ENCODE measurements around the gene SP5. TPM values are rescaled to one million over a fixed set of nuclear protein-coding genes. Genes with fewer than 3 reads are reported as not detected.

SP5 gene
- total and polyA plus RNA-seq, 9 of the 15 experiments (the other 6 are each of a cell fraction or from before 2014, with no cell fraction given): 0.03 to 1.7 (median 0.16) TPM; not detected in 1

DNA sequence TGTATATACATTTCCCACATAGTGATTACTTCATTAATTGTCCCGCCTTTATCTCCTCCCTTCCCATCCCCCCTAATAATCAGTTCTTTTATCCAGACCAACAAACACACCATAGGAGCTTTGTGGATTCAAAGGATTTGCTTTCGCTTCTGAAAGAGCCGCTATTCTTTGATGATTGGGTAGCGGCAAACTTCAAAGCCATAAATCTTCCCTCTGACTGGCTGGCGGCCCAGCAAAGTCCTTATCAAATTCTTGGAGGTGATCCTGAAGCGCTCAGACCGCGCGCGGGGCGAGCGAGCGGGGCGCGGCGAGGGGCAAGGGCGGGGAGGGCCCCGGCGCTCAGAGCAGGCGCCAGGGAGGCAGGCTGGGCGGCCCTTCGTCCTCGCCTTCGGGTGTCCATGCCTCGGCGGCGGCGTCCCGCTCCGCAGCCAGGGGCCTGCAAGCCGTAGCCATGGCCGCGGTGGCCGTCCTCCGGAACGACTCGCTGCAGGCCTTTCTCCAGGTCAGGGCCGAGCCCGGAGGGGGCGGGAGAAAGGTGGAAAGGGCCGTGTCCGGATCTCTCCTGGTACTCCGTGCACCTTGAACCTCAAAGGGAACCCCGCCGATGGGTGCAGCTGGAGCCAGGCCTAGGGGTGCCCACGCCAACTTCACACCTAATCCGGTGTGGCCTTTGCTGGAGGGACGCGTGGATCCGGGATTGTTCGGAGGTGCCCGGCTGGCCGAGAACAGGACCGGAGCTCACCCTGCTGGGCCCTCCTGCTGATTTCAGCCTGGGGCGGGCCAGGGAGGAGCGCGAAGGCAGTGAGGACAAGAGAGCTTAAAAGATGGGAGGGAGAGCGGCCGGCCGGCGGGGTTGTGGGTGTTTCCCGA, at the start of gene SP5 (continued):
- TF ChIP-seq ZBED1 (IDR thresholded peaks at IDR 0.05) (no peak; the same call in 1 of the 2 replicates), GTF2E2 (tag; IDR thresholded peaks at IDR 0.05) (no peak), GATAD2B (IDR thresholded peaks at IDR 0.05; ENCODE audit: borderline replicate concordance) (peak; percentile 81), HDAC2 (IDR thresholded peaks at IDR 0.05) (0 out of 2 replicates have a peak, but pooled peaks have one; percentile 12), OTX1 (CRISPR knock-in tag; IDR thresholded peaks at IDR 0.05) (0 out of 2 replicates have a peak, but pooled peaks have one; percentile 37), RBM39 (optimal IDR thresholded peaks at IDR 0.05; ENCODE audit: low read depth, low read length) (no peak), ZNF212 (CRISPR knock-in tag; IDR thresholded peaks at IDR 0.05) (no peak), CHCHD3 (CRISPR knock-in tag; IDR thresholded peaks at IDR 0.05) (no peak), ETV6 (IDR thresholded peaks at IDR 0.05; ENCODE audit: borderline replicate concordance in 1 of 2, low read depth in 2 of 2, low read length in 1 of 2) (no peak), ETV6 (CRISPR knock-in tag; IDR thresholded peaks at IDR 0.05; ENCODE audit: borderline replicate concordance) (no peak), NCOR1 (IDR thresholded peaks at IDR 0.05) (no peak; the same call in 1 of the 2 replicates), POLR2AphosphoS2 (IDR thresholded peaks at IDR 0.05; ENCODE audit: low read length) (no peak), ZSCAN29 (IDR thresholded peaks at IDR 0.05) (peak; percentile 11; the same call in 1 of the 2 replicates), YY1 (IDR thresholded peaks at IDR 0.05; ENCODE audit: borderline replicate concordance in 1 of 3, control insufficient read depth in 1 of 3, extremely low read depth in 1 of 3, insufficient read depth in 3 of 3, insufficient read length in 1 of 3, insufficient replicate concordance in 2 of 3, low read depth in 1 of 3, low read length in 2 of 3) (peak; percentile 21 to 68 (median 47)), LCOR (CRISPR knock-in tag; IDR thresholded peaks at IDR 0.05) (0 out of 2 replicates have a peak, but pooled peaks have one; percentile 75), ZNF766 (CRISPR knock-in tag; conservative IDR thresholded peaks at IDR 0.05) (0 out of 2 replicates have a peak, but pooled peaks have one; percentile 43), ELK1 (CRISPR knock-in tag; IDR thresholded peaks at IDR 0.05) (no peak), TRIM24 (IDR thresholded peaks at IDR 0.05) (peak in 1 of 2 experiments; percentile 53; a peak in 2 of 4 replicates), ZNF511 (CRISPR knock-in tag; IDR thresholded peaks at IDR 0.05) (peak; percentile 65; the same call in 1 of the 2 replicates), DACH1 (IDR thresholded peaks at IDR 0.05; ENCODE audit: partially characterized antibody) (peak; percentile 76), EP400 (IDR thresholded peaks at IDR 0.05) (0 out of 2 replicates have a peak, but pooled peaks have one; percentile 49)
- TF ChIP-seq, protein P1, sequence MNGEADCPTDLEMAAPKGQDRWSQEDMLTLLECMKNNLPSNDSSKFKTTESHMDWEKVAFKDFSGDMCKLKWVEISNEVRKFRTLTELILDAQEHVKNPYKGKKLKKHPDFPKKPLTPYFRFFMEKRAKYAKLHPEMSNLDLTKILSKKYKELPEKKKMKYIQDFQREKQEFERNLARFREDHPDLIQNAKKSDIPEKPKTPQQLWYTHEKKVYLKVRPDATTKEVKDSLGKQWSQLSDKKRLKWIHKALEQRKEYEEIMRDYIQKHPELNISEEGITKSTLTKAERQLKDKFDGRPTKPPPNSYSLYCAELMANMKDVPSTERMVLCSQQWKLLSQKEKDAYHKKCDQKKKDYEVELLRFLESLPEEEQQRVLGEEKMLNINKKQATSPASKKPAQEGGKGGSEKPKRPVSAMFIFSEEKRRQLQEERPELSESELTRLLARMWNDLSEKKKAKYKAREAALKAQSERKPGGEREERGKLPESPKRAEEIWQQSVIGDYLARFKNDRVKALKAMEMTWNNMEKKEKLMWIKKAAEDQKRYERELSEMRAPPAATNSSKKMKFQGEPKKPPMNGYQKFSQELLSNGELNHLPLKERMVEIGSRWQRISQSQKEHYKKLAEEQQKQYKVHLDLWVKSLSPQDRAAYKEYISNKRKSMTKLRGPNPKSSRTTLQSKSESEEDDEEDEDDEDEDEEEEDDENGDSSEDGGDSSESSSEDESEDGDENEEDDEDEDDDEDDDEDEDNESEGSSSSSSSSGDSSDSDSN (IDR thresholded peaks at IDR 0.05; ENCODE audit: borderline replicate concordance in 1 of 2, low read depth in 2 of 2, low read length in 2 of 2): peak; percentile 66 to 79; a peak in 1 of 4 replicates
- TF ChIP-seq, protein P2, sequence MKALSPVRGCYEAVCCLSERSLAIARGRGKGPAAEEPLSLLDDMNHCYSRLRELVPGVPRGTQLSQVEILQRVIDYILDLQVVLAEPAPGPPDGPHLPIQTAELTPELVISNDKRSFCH (CRISPR knock-in tag; IDR thresholded peaks at IDR 0.05): no peak
- TF ChIP-seq, protein P2 (tag; IDR thresholded peaks at IDR 0.05): peak; percentile 67; the same call in 1 of the 2 replicates
